ENCODE measurements around the gene FSTL4. TPM values are rescaled to one million over a fixed set of nuclear protein-coding genes. Genes with fewer than 3 reads are reported as not detected.

The FSTL4 gene
- total RNA-seq, 2 experiments from 2014 or later = 0.36 TPM; not detected in 1

DNA sequence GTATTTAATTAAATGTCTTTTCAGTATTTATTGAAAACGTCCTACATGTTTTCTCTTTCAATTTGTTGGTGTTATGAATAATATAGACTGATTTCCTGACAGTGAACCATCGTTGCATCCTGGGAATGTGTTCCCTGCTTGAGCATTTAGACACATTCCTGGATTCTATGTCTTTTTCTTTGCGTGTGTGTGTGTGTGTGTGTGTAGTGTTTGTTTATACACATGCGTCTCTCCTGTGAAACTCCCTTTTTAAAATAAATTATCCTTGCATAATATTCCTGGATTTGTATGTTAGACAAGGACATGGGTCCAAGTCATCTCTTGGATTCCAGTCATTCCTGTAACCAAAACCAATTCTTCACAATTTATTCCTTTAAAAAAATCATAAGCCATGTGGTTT is 407.1 kb downstream of the FSTL4 start:
- Mint-ChIP-seq H3K9me3 (no peaks in the 10 kb centered on the region), H3K4me1 (ENCODE audit: low read depth) (peaks cover 2% of the 10 kb centered on the region), H3K36me3 (no peaks in the 10 kb centered on the region), H3K4me3 (no peak overlapping the region), H3K27me3 (no peaks in the 10 kb centered on the region), H3K27ac (no peak overlapping the region)
- ChIA-PET POLR2A (no interaction called here), CTCF (interaction anchor here (0.8 kb wide), 1 partner anchor 1181 kb away, joined by 3 read pairs; no protein-coding TSS in a partner anchor)
- no peak for DNase-seq
- intact Hi-C loops (cut with micrococcal nuclease) = loop anchor here (5.0 kb wide), 1 partner anchor 283 kb away; no protein-coding TSS in a partner anchor

DNA sequence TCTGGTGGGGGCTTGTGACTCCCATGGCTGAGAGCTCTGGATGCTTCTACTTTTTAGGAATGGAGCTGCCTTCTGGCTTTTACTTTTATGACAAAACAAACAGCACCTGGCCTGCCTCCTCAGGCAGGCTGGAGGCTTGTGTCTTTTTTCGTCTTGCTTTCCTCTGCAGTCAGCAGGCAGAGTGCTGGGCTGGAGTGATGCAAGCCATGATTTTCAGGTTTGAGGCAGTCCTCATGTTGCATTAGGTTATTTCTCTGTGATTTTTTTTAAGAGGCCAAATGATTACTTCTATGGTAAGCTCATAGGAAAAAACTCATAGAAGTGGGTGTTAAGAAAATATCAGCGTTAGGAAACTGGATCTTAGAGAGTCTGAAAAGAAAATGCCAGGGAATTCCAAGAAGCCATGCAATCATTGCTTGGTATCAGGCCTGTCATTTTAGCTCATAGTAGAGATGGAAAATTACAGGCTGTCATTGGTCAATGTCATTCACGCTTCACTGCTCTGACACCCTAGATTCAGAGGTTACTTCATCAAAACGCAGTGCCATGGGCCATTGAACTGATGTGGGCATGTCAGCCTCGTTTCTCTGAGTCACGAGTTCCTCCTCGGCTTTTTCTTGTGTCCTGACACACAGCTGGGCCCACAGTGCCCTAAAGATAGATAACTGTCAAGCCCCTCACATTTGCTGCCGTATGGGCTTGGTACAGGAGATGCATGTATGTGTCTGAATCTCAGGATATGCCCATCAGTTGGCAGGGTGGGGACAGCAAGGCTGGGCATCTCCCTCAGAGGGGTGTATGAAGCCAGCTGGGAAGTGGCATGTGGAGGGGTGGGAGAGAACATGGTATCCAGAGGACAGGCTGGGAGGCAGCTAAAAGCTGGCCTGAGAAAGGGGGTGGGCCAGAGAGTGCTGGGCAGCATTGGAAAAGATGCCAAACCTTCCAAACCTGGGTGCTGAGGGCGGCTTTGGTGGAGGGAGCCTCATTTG is 408.7 kb downstream of the FSTL4 start:
- DNase-seq = no peak
- ChIA-PET POLR2A (no interaction called here), CTCF (no interaction called here)
- Mint-ChIP-seq H3K9me3 (no peaks in the 10 kb centered on the region), H3K36me3 (no peaks in the 10 kb centered on the region), H3K27me3 (no peaks in the 10 kb centered on the region), H3K4me1 (ENCODE audit: low read depth) (peaks cover 2% of the 10 kb centered on the region), H3K27ac (no peak overlapping the region), H3K4me3 (no peak overlapping the region)
- intact Hi-C loops (cut with micrococcal nuclease) = no loop called here

DNA sequence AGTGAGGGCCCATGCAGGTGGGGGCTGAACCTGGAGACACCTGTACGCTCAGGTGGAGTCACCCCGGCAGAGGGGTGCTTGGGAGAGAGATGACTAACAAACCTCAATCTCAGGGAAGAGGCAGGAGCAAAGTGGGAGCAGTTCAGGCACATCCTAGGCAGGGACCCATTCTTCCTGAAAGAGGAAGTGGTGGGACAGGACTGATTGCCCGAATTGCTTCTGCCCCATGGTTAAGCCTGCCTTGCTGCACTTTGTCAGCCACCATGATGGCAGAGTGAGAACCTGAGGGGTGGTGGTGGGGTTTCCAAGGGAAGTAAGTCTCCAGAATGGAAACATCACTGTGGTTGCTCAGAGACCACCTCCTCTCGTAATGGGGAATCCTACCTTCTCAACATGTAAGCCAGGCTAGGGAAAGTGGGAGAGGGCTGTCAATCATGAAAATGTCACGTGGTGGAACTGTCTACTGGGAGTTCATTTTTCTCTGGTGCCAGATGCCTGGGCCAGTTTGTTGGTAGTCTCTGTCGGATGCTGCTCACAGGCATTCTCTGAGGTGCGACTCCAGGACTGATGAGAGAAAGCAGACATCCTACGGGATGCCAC is 410.2 kb downstream of the FSTL4 start:
- Mint-ChIP-seq H3K27me3 (no peaks in the 10 kb centered on the region), H3K9me3 (no peaks in the 10 kb centered on the region), H3K4me3 (no peak overlapping the region), H3K36me3 (no peaks in the 10 kb centered on the region), H3K4me1 (ENCODE audit: low read depth) (peaks cover 2% of the 10 kb centered on the region), H3K27ac (no peak overlapping the region)
- intact Hi-C loops (cut with micrococcal nuclease) = no loop called here
- DNase-seq = no peak
- CTCF ChIA-PET = no interaction called here
- POLR2A ChIA-PET = no interaction called here

- Mint-ChIP-seq H3K9me3 (no peaks in the 10 kb centered on the region), H3K36me3 (no peaks in the 10 kb centered on the region), H3K27ac (no peak overlapping the region), H3K27me3 (no peaks in the 10 kb centered on the region), H3K4me3 (no peak overlapping the region), H3K4me1 (ENCODE audit: low read depth) (no peaks in the 10 kb centered on the region)
- intact Hi-C loops (cut with micrococcal nuclease) = no loop called here
- ChIA-PET CTCF (no interaction called here), POLR2A (no interaction called here)
- DNase-seq = no peak
These were observed 411.0 kb downstream of the FSTL4 start for GRCh38 chr5:133201310-133201709.

- Mint-ChIP-seq H3K4me1 (ENCODE audit: low read depth) (no peaks in the 10 kb centered on the region), H3K27ac (no peak overlapping the region), H3K27me3 (no peaks in the 10 kb centered on the region), H3K4me3 (no peak overlapping the region), H3K9me3 (no peaks in the 10 kb centered on the region), H3K36me3 (no peaks in the 10 kb centered on the region)
- ChIA-PET POLR2A (no interaction called here), CTCF (no interaction called here)
- no peak for DNase-seq
- intact Hi-C loops (cut with micrococcal nuclease) = no loop called here
These were observed 412.1 kb downstream of the FSTL4 start for GRCh38 chr5:133200256-133200655.

DNA sequence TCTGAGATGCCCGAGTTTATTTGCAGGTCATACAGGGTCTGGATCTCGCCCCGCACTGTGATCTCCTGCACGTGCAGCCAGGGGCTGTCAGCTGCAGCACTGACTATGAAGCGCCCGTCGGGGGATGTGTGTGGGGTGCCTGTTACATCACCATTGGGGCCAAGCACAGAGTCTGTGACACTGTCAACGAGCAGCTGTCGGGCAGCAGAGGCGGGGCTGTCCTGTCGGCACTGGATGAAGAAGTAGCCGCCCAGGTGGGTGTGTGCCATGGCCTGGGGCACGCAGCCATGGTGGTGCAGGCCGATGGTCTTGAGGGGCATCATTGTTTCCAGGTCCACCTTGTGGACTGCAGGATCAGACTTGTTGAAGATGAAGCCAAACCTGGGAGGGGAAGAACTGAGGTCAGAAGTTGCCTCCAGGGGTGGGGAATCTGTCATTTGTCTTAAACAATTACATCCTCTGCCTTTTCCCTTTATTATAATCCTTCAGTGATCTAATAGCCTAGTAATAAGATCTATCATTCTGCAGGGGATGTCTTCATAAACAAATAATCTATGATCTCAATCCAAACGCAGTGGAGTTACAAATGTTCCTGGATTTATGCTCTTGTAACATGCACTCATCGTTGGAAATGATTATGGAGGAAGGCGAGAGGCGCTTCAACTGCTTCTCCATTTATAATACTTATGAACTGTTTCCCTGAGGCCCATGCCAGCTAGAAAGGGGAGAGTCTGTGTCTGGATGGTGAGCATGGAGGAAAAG is 412.7 kb downstream of the FSTL4 start:
- Mint-ChIP-seq H3K4me1 (ENCODE audit: low read depth) (no peaks in the 10 kb centered on the region), H3K27ac (no peak overlapping the region), H3K4me3 (no peak overlapping the region), H3K27me3 (no peaks in the 10 kb centered on the region), H3K36me3 (no peaks in the 10 kb centered on the region), H3K9me3 (no peaks in the 10 kb centered on the region)
- no peak for DNase-seq
- intact Hi-C loops (cut with micrococcal nuclease) = no loop called here
- CTCF ChIA-PET = no interaction called here
- POLR2A ChIA-PET = no interaction called here

DNA sequence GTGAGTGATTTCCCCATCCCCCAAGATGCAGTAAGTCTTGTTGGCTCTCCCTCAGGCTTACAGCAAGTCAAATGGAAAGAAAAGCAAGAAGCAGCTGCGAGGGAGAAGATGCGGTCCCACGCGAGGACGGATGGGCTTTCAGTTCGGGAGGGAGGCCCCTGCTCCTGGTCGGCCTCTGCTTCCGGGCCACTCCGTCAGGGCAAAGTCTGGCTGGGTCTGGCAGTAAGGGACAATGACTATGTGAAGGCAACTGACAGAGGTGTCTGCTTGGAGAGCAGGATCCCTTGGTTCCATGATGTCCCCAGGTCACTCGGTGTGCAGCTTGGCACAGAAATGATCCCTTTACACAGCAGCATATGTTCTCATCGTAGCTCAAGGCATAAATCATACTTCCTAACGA is 413.8 kb downstream of the FSTL4 start:
- intact Hi-C loops (cut with micrococcal nuclease) = no loop called here
- Mint-ChIP-seq H3K4me3 (no peak overlapping the region), H3K9me3 (no peaks in the 10 kb centered on the region), H3K27me3 (no peaks in the 10 kb centered on the region), H3K27ac (no peak overlapping the region), H3K4me1 (ENCODE audit: low read depth) (no peaks in the 10 kb centered on the region), H3K36me3 (no peaks in the 10 kb centered on the region)
- DNase-seq = no peak
- CTCF ChIA-PET = no interaction called here
- POLR2A ChIA-PET = no interaction called here

DNA sequence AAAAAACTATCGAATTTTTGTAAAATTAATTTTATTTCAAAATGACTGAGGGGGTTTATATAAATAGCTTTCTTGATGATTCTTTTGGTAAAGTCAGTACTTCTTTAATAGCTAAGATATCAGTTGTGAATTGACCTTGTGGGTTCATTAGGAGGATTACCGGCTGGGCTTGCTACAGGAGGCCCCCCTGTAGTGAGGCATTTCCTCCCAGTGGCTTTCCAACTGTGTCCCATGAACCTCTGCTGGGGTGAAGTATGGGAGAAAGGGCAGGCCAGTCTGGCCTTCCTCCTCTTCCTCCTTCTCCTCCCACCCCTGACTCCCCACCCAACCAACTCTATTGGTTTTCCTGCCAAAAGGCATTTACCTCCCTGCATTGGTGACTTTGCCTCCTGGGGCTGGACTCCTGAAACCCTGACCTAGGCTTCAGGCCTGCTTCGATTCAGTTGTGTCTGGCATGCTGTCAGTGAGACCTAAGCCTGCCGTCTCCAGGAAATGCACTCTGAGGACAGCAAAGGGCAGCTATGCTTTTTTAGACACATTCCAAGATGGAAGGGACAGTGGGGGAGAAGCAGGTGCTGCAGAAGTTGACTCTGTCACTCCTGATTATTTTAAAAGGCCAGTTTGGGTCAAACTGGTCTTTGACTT is 415.8 kb downstream of the FSTL4 start:
- POLR2A ChIA-PET = no interaction called here

GRCh38 chr5:133195250-133195649 is 417.1 kb downstream of the FSTL4 start:
- no peaks in the 10 kb centered on the region for H3K36me3 Mint-ChIP-seq
- CTCF ChIA-PET = no interaction called here
- H3K27me3 Mint-ChIP-seq = no peaks in the 10 kb centered on the region
- POLR2A ChIA-PET = no interaction called here
- intact Hi-C loops (cut with micrococcal nuclease) = no loop called here
- no peak overlapping the region for H3K27ac Mint-ChIP-seq
- no peak overlapping the region for H3K4me3 Mint-ChIP-seq
- no peaks in the 10 kb centered on the region for H3K9me3 Mint-ChIP-seq
- no peaks in the 10 kb centered on the region for H3K4me1 Mint-ChIP-seq (ENCODE audit: low read depth)
- no peak for DNase-seq

More for the DNA sequence above, 415.8 kb downstream of the FSTL4 start:
- H3K27me3 Mint-ChIP-seq = no peaks in the 10 kb centered on the region
- intact Hi-C loops (cut with micrococcal nuclease) = no loop called here
- no peaks in the 10 kb centered on the region for H3K4me1 Mint-ChIP-seq (ENCODE audit: low read depth)
- H3K9me3 Mint-ChIP-seq = no peaks in the 10 kb centered on the region
- no peak overlapping the region for H3K4me3 Mint-ChIP-seq
- CTCF ChIA-PET = interaction anchor here (0.6 kb wide), 1 partner anchor 152 kb away, joined by 3 read pairs; no protein-coding TSS in a partner anchor
- H3K36me3 Mint-ChIP-seq = no peaks in the 10 kb centered on the region
- no peak overlapping the region for H3K27ac Mint-ChIP-seq
- no peak for DNase-seq

DNA sequence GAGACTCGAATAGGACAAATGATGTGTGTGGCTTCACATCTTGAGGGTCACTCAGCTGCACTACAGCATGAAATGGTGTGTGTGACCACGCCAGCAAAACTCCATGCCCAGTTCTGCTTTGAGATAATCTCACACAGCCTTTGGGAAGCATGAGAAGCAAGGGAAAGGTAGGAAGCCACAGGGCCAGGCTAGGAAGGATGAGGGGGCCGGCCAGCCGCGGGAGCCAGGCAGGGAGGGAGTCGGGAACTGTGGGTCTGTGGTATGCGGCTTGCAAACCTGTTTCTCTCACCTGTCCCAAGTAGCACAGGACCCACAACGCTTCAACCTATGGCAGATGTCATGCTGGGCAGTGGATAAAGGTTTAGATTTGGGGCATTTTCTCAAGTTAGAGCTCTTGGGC is 418.5 kb downstream of the FSTL4 start:
- no peaks in the 10 kb centered on the region for H3K36me3 Mint-ChIP-seq
- CTCF ChIA-PET = no interaction called here
- H3K27me3 Mint-ChIP-seq = no peaks in the 10 kb centered on the region
- H3K27ac Mint-ChIP-seq = no peak overlapping the region
- intact Hi-C loops (cut with micrococcal nuclease) = no loop called here
- no peak overlapping the region for H3K4me3 Mint-ChIP-seq
- POLR2A ChIA-PET = no interaction called here
- no peaks in the 10 kb centered on the region for H3K4me1 Mint-ChIP-seq (ENCODE audit: low read depth)
- no peak for DNase-seq
- no peaks in the 10 kb centered on the region for H3K9me3 Mint-ChIP-seq

- intact Hi-C loops (cut with micrococcal nuclease) = no loop called here
- no peaks in the 10 kb centered on the region for H3K4me1 Mint-ChIP-seq (ENCODE audit: low read depth)
- H3K9me3 Mint-ChIP-seq = no peaks in the 10 kb centered on the region
- no peak for DNase-seq
- ChIA-PET CTCF (no interaction called here), POLR2A (no interaction called here)
- H3K36me3 Mint-ChIP-seq = no peaks in the 10 kb centered on the region
- H3K27me3 Mint-ChIP-seq = no peaks in the 10 kb centered on the region
- H3K4me3 Mint-ChIP-seq = no peak overlapping the region
- H3K27ac Mint-ChIP-seq = no peak overlapping the region
These were observed 419.6 kb downstream of the FSTL4 start for GRCh38 chr5:133192716-133193115.

- Mint-ChIP-seq H3K4me1 (ENCODE audit: low read depth) (no peaks in the 10 kb centered on the region), H3K27me3 (no peaks in the 10 kb centered on the region), H3K9me3 (no peaks in the 10 kb centered on the region), H3K36me3 (no peaks in the 10 kb centered on the region), H3K27ac (no peak overlapping the region), H3K4me3 (no peak overlapping the region)
- no peak for DNase-seq
- ChIA-PET CTCF (no interaction called here), POLR2A (no interaction called here)
- intact Hi-C loops (cut with micrococcal nuclease) = no loop called here
These were observed 422.5 kb downstream of the FSTL4 start for GRCh38 chr5:133189881-133190280.

Data from activated CD4-positive, alpha-beta memory T cell treated with anti-CD3 and anti-CD28 coated beads for 36 hours (primary cell).